Loucy (cell line): ENCODE results near the gene RBM26.

Experiments used
- H2AFZ ChIP-seq: fragments of 200-600 bp; sonication (generic); 2 replicates; pipeline ENCODE4 v1.6.0; 2016; ENCODE audit warnings: antibody characterized with exemption, mild to moderate bottlenecking, low read length, moderate library complexity
- H3F3A ChIP-seq: fragments of 200-600 bp; 2 replicates; pipeline ENCODE4 v1.6.0; 2016; ENCODE audit warnings: antibody characterized with exemption, low read depth, mild to moderate bottlenecking
- H3K27me3 ChIP-seq: fragments of 200-600 bp; sonication (generic); 2 replicates; pipeline ENCODE4 v1.6.1; 2014; ENCODE audit warnings: low read length, mild to moderate bottlenecking; ENCODE audit not compliant: insufficient read depth, poor library complexity, severe bottlenecking
- H3K36me3 ChIP-seq: fragments of 200-600 bp; sonication (generic); 2 replicates; pipeline ENCODE4 v1.6.1; 2016; ENCODE audit warnings: low read length; ENCODE audit not compliant: insufficient read depth
- H3K4me1 ChIP-seq: fragments of 200-600 bp; sonication (generic); 2 replicates; pipeline ENCODE4 v1.5.1; 2014; ENCODE audit warnings: low read length, mild to moderate bottlenecking; ENCODE audit not compliant: insufficient read depth, poor library complexity, severe bottlenecking
- H3K4me2 ChIP-seq: fragments of 200-600 bp; sonication (generic); 2 replicates; pipeline ENCODE4 v1.6.0; 2014; ENCODE audit warnings: antibody characterized with exemption, low read length, low read depth, mild to moderate bottlenecking; ENCODE audit not compliant: poor library complexity, severe bottlenecking
- H3K4me3 ChIP-seq: fragments of 200-600 bp; sonication (generic); 2 replicates; pipeline ENCODE4 v1.5.1; 2014; ENCODE audit warnings: low read length, mild to moderate bottlenecking, mixed read lengths; ENCODE audit not compliant: poor library complexity, severe bottlenecking
- H3K79me2 ChIP-seq: fragments of 200-600 bp; sonication (generic); 2 replicates; pipeline ENCODE4 v1.6.1; 2014; ENCODE audit warnings: low read length; ENCODE audit not compliant: insufficient read depth
- H3K9ac ChIP-seq: fragments of 200-600 bp; sonication (generic); 2 replicates; pipeline ENCODE4 v1.6.0; 2014; ENCODE audit warnings: mild to moderate bottlenecking, low read depth, low read length, moderate library complexity; ENCODE audit not compliant: poor library complexity, severe bottlenecking
- H3K9me2 ChIP-seq: fragments of 200-600 bp; sonication (generic); replicated peaks from 2 replicates; pipeline ENCODE4 v1.6.1; 2016; ENCODE audit warnings: low read depth, low read length, mixed read lengths
- H3K9me3 ChIP-seq: fragments of 200-600 bp; sonication (generic); 2 replicates; pipeline ENCODE4 v1.6.1; 2014; ENCODE audit warnings: mild to moderate bottlenecking, antibody characterized with exemption, low read length, low read depth; ENCODE audit not compliant: insufficient read depth
- H4K20me1 ChIP-seq: fragments of 200-600 bp; sonication (generic); 2 replicates; pipeline ENCODE4 v1.6.0; 2014; ENCODE audit warnings: antibody characterized with exemption, low read length, mild to moderate bottlenecking; ENCODE audit not compliant: insufficient read depth, poor library complexity, severe bottlenecking
- CTCF ChIP-seq: fragments of 200-600 bp; sonication (generic); conservative IDR thresholded peaks from 2 replicates; pipeline ENCODE4 v1.5.1; 2014; ENCODE audit warnings: mild to moderate bottlenecking, antibody characterized with exemption, low read length
- EZH2phosphoT487 ChIP-seq: fragments of 200-600 bp; IDR thresholded peaks from 2 replicates; pipeline ENCODE4 v1.6.1; 2018; ENCODE audit warnings: antibody characterized with exemption, mild to moderate bottlenecking, moderate library complexity, borderline replicate concordance

The RBM26 gene

GRCh38 chr13:79405831-79406596, at the start of gene RBM26:
RBM26 (minus strand) TSS chr13:79406255; CDS start chr13:79405774, 481 bp downstream.
- H3K9me3 ChIP-seq, result no peaks in the 10 kb centered on the region
- peak within 1 kb of the TSS; percentile 93 for H3K9ac ChIP-seq
- H3K4me2 ChIP-seq, result peak within 1 kb of the TSS; percentile 95
- peak within 1 kb of the TSS; percentile 94 for H2AFZ ChIP-seq
- H3K4me3 ChIP-seq, result peak within 1 kb of the TSS; percentile 92
- H3K9me2 ChIP-seq, result no peaks in the 10 kb centered on the region
- TF ChIP-seq EZH2phosphoT487 (no peak), CTCF (no peak)
- peaks cover 53% of the 10 kb centered on the region for H3K4me1 ChIP-seq
- peaks cover 74% of the 10 kb centered on the region for H3K79me2 ChIP-seq
- H3K27me3 ChIP-seq, result no peaks in the 10 kb centered on the region
- peaks cover 43% of the 10 kb centered on the region for H4K20me1 ChIP-seq
- H3F3A ChIP-seq, result no peaks in the 10 kb centered on the region
- H3K36me3 ChIP-seq, result no peaks in the 10 kb centered on the region

GRCh38 chr13:79455331-79455730, 49.3 kb upstream of the RBM26 start:
- H3K4me1 ChIP-seq, result peaks cover 16% of the 10 kb centered on the region
- H3K9ac ChIP-seq, result no peak overlapping the region
- H3K36me3 ChIP-seq, result no peaks in the 10 kb centered on the region
- no peak overlapping the region for H2AFZ ChIP-seq
- H3F3A ChIP-seq, result no peaks in the 10 kb centered on the region
- no peaks in the 10 kb centered on the region for H3K9me2 ChIP-seq
- no peaks in the 10 kb centered on the region for H3K27me3 ChIP-seq
- H4K20me1 ChIP-seq, result no peaks in the 10 kb centered on the region
- H3K4me2 ChIP-seq, result no peak overlapping the region
- TF ChIP-seq CTCF, result no peak
- no peak for TF ChIP-seq EZH2phosphoT487
- no peaks in the 10 kb centered on the region for H3K79me2 ChIP-seq
- no peak overlapping the region for H3K4me3 ChIP-seq
- H3K9me3 ChIP-seq, result no peaks in the 10 kb centered on the region

GRCh38 chr13:79452239-79452913, 46.3 kb upstream of the RBM26 start:
- peak overlapping the region; percentile 81 for H2AFZ ChIP-seq
- H3K27me3 ChIP-seq, result no peaks in the 10 kb centered on the region
- H3K9me2 ChIP-seq, result no peaks in the 10 kb centered on the region
- H3K9ac ChIP-seq, result peak overlapping the region; percentile 19
- H3K79me2 ChIP-seq, result no peaks in the 10 kb centered on the region
- TF ChIP-seq EZH2phosphoT487, result no peak
- TF ChIP-seq CTCF, result no peak
- H3K36me3 ChIP-seq, result no peaks in the 10 kb centered on the region
- no peaks in the 10 kb centered on the region for H3K9me3 ChIP-seq
- peaks cover 24% of the 10 kb centered on the region for H3K4me1 ChIP-seq
- H3K4me2 ChIP-seq, result peak overlapping the region; percentile 66
- no peaks in the 10 kb centered on the region for H4K20me1 ChIP-seq
- H3K4me3 ChIP-seq, result peak overlapping the region; percentile 48
- no peaks in the 10 kb centered on the region for H3F3A ChIP-seq
